Parathyroid adenoma (tissue), 2 donors: ENCODE data around the gene LRRC27.

Source experiments
- H2AFZ ChIP-seq: fragments of 300-600 bp; sonication (generic); one replicate; pipeline ENCODE4 v1.7.0; 2017; ENCODE audit warnings: antibody characterized with exemption, mild to moderate bottlenecking
- H3K27ac ChIP-seq: fragments of 300-600 bp; sonication (generic); one replicate; pipeline ENCODE4 v1.7.0; 2017
- H3K27me3 ChIP-seq: fragments of 300-600 bp; sonication (generic); one replicate; pipeline ENCODE4 v1.7.0; 2017; ENCODE audit warnings: low read length; ENCODE audit not compliant: control insufficient read depth, insufficient read depth
- H3K36me3 ChIP-seq: fragments of 300-600 bp; sonication (generic); one replicate; pipeline ENCODE4 v1.7.0; 2017; ENCODE audit warnings: low read length; ENCODE audit not compliant: control insufficient read depth, insufficient read depth
- H3K4me1 ChIP-seq: fragments of 300-600 bp; sonication (generic); one replicate; pipeline ENCODE4 v1.7.0; 2017; ENCODE audit warnings: control low read depth
- H3K4me2 ChIP-seq: fragments of 300-600 bp; sonication (generic); one replicate; pipeline ENCODE4 v1.7.0; 2017; ENCODE audit warnings: low read length
- H3K4me3 ChIP-seq: fragments of 300-600 bp; sonication (generic); one replicate; pipeline ENCODE4 v1.7.0; 2017; ENCODE audit warnings: low read depth, low read length
- H3K79me2 ChIP-seq: fragments of 300-600 bp; sonication (generic); one replicate; pipeline ENCODE4 v1.7.0; 2017; ENCODE audit warnings: control low read depth
- H3K9ac ChIP-seq: fragments of 300-600 bp; sonication (generic); one replicate; pipeline ENCODE4 v1.7.0; 2017; ENCODE audit warnings: mild to moderate bottlenecking
- H3K9me3 ChIP-seq: fragments of 300-600 bp; sonication (generic); one replicate; pipeline ENCODE4 v1.7.0; 2017; ENCODE audit warnings: low read length; ENCODE audit not compliant: control insufficient read depth
- CTCF ChIP-seq: fragments of 300-600 bp; sonication (generic); IDR thresholded peaks from one replicate; pipeline ENCODE4 v1.7.0; 2017; ENCODE audit warnings: antibody characterized with exemption, mild to moderate bottlenecking
- donor health status: primary hyperparathyroidism.

The LRRC27 gene

GRCh38 chr10:132306343-132306685 lies 25.7 kb upstream of the LRRC27 start:
- Histone ChIP-seq H3K9ac (no peak overlapping the region), H3K79me2 (peaks cover 8% of the 10 kb centered on the region), H3K27me3 (no peaks in the 10 kb centered on the region), H3K27ac (no peak overlapping the region), H2AFZ (no peak overlapping the region), H3K4me1 (peaks cover 2% of the 10 kb centered on the region), H3K4me3 (no peak overlapping the region), H3K36me3 (no peaks in the 10 kb centered on the region), H3K4me2 (no peak overlapping the region), H3K9me3 (no peaks in the 10 kb centered on the region)
- no peak for TF ChIP-seq CTCF

GRCh38 chr10:132306864-132307751 lies 24.9 kb upstream of the LRRC27 start:
- TF ChIP-seq CTCF, result no peak
- peaks cover 8% of the 10 kb centered on the region for H3K79me2 ChIP-seq
- H3K9me3 ChIP-seq, result no peaks in the 10 kb centered on the region
- H3K36me3 ChIP-seq, result no peaks in the 10 kb centered on the region
- H3K4me2 ChIP-seq, result peak overlapping the region; percentile 67
- H3K4me1 ChIP-seq, result peaks cover 2% of the 10 kb centered on the region
- no peak overlapping the region for H3K27ac ChIP-seq
- peak overlapping the region; percentile 48 for H3K4me3 ChIP-seq
- no peaks in the 10 kb centered on the region for H3K27me3 ChIP-seq
- H3K9ac ChIP-seq, result no peak overlapping the region
- peak overlapping the region; percentile 86 for H2AFZ ChIP-seq

DNA sequence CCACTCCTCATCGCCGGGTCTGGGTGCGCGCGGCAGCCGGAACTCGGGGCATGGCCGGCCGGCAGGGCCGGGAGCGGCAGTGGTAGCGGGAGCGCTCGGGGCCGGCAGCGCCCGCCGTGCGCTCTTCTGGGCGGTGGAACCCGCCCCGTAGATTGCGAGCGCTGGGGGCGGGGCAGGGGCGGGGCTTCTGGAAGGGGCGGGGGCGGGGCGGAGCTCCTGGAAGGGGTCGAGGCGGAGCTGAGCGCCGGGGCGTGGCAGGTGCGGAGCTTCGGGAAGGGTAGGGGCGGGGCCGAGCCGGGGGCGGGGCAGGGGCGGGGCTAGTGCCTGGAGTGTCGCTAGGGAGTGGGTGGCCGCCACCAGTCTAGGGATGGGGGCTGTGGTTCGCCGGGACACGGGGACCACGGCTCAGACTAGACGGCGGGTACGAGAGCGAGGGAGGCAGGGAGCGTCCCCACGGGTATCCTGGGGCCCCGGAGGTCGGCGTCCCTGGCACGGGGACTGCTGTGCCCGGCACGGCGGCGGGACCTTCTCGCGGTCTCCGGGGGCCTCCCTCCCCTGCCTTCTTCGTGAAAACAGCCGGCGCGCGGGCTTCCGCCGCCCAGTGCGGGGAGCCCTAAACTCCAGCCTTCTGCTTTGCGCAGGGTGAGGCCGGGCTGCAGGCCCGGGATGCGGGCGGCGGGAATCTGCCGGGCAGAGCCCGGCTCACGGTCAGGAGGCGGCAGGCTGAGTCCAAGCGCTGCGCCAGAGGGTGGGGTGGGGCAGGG lies 24.0 kb upstream of the LRRC27 start, which contains the start of gene STK32C:
Gene STK32C (minus strand): TSS at position 128 of the 764 bp plus-strand sequence. CDS start 117 bp downstream, at position 11.
- H3K4me3 ChIP-seq, result peak within 1 kb of the TSS; percentile 69
- no peaks in the 10 kb centered on the region for H3K9me3 ChIP-seq
- H3K4me2 ChIP-seq, result peak within 1 kb of the TSS; percentile 86
- peak within 1 kb of the TSS; percentile 76 for H3K27ac ChIP-seq
- no peak for TF ChIP-seq CTCF
- peaks cover 3% of the 10 kb centered on the region for H3K79me2 ChIP-seq
- no peaks in the 10 kb centered on the region for H3K27me3 ChIP-seq
- peak within 1 kb of the TSS; percentile 92 for H2AFZ ChIP-seq
- H3K36me3 ChIP-seq, result no peaks in the 10 kb centered on the region
- H3K4me1 ChIP-seq, result peaks cover 2% of the 10 kb centered on the region
- no peak within 1 kb of the TSS for H3K9ac ChIP-seq

DNA sequence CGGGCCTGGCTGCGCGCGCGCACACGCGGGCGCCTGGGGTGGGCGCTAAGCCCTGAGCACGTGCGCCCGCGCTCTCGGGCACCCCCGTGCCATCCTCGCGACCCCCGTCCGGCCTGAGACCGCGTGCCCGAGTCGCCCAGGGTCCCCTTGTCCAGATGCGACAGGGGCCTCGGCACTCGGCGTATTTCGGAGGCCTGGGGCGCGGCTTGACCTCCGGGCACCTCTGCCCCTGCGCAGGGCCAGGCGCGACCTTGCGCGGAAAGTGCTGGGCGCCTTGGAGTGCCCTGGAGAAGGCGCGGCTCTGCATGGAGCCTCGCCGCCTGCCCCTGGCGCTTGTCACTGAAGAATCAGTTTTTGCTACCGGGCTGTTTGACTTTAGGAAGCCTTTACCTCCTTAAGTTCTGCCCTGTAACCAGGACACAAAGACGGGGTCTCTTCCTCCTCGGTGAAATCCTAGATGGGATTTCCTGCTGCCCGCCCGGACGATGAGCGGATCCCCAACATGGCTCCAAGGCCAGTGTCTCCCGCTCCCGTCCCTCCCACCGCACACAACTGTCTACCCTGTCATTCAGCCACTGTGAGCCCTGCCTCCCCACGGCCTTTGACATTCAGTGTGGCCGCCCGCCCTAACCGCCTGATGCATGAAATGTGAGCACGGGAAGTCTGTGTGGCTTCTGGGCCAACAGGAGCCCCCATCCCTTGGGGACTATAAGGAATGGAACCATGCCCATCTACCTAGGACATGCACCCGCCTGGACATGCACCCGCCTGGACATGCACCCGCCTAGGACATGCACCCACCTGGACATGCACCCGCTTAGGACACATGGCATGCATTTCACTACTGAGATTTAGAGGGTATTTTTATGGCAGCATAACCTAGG lies 23.2 kb upstream of the LRRC27 start:
- Histone ChIP-seq H3K27ac (peak overlapping the region; percentile 76), H3K27me3 (no peaks in the 10 kb centered on the region), H3K4me1 (peaks cover 2% of the 10 kb centered on the region), H3K36me3 (no peaks in the 10 kb centered on the region), H3K79me2 (peaks cover 1% of the 10 kb centered on the region), H3K4me3 (peak overlapping the region; percentile 69), H3K9ac (no peak overlapping the region), H3K4me2 (peak overlapping the region; percentile 86), H2AFZ (peak overlapping the region; percentile 92), H3K9me3 (no peaks in the 10 kb centered on the region)
- TF ChIP-seq CTCF, result no peak
